WI38 (cell line): ENCODE results near the gene PIAS3.

ENCODE experiments used
- H3K4me3 ChIP-seq: 2 replicates; pipeline ENCODE4 v1.5.1; 2011; ENCODE audit warnings: low read depth, mild to moderate bottlenecking, control low read depth, low read length
- TF ChIP-seq, protein P1 (sequence below): IDR thresholded peaks from 2 replicates; pipeline ENCODE4 v1.5.1; 2012; ENCODE audit warnings: low read depth, mild to moderate bottlenecking, control low read depth, low read length

The PIAS3 gene

DNA sequence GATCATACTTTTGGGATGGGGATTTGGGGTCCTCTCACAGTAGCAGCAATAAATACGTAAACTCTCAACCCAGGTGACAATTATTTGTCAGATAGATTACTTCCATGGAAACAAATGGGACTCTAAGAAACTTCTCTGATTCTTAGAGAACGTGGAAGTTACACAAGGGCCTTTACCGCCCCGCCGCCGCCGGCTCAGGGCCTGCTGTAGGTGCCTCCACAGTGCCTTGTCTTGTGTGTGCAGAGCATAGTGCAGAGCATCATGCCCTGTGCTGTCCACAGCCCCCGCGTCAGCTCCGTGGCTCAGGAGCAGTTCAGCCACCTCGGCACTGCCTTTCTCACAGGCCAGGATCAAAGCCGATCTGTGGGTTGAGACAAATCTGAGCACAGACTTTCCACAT, 15.8 kb upstream of the PIAS3 start:
- TF ChIP-seq, protein P1, sequence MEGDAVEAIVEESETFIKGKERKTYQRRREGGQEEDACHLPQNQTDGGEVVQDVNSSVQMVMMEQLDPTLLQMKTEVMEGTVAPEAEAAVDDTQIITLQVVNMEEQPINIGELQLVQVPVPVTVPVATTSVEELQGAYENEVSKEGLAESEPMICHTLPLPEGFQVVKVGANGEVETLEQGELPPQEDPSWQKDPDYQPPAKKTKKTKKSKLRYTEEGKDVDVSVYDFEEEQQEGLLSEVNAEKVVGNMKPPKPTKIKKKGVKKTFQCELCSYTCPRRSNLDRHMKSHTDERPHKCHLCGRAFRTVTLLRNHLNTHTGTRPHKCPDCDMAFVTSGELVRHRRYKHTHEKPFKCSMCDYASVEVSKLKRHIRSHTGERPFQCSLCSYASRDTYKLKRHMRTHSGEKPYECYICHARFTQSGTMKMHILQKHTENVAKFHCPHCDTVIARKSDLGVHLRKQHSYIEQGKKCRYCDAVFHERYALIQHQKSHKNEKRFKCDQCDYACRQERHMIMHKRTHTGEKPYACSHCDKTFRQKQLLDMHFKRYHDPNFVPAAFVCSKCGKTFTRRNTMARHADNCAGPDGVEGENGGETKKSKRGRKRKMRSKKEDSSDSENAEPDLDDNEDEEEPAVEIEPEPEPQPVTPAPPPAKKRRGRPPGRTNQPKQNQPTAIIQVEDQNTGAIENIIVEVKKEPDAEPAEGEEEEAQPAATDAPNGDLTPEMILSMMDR, result no peak
- no peak overlapping the region for H3K4me3 ChIP-seq

DNA sequence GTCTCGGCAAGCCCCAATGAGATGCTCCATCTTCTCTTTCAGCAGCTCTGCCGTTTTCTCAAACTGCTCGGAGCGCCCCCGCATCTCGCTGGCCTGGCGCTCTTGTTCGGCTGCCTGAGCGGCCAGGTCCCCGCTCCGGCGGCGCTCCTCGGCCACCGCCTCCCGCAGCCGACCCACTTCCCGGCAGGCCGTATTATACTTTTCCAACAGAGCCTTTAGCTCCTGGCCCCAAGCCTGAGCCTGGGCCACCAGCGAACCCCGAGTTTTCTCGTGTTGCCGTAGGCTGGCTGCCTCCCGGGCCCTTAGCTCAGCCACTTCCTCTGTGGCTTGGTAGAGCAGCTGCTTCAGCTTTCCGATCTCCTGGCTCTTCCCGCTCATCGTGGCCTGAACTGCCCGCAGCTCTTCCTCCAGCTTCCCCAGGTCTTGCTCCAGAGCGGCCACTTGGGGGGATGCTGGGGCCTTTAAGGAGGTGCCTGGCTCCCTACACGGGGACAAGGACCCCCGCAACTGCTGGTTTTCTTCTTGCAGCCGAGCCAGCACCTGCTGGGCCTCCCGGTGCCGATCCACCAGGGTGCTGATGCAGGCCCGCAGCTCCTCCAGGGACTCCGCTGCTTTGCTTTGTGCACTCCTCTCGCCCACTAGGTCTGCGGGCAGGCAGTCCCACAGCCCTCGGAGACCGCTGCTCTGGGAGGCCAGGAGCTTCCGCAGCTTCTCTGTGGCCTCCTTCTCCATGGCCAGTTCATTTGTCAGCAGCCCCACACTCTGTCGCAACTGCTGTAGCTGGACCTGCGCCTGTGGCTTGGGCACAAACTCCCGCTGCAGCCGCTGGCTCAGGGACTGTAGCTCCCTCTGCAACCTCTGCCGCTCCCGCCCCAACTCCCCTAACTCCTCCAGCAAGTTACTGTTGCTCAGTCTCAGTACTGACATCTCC, 13.4 kb upstream of the PIAS3 start:
- H3K4me3 ChIP-seq, result peak overlapping the region; percentile 57

DNA sequence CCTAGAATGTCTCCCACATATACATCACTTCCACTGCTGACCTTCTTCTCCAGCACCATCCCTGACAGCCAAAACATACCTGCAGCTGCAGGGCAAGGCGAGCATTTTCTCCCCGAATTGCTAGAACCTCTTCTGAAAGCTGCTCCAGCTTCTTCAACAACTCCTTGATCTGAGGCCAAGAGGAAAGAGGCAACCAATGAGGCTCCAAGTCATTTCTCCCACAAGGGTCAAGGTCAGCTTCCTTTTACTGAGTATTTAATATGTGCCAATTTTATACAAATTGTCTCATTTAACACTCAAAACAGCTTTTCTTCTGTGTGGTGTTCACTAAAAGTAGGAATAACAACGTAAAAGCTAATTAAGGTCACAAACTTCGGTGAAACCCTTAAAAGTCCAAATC, 9.4 kb upstream of the PIAS3 start:
- TF ChIP-seq, protein P1, result no peak
- H3K4me3 ChIP-seq, result no peak overlapping the region

More for the DNA sequence above, 13.4 kb upstream of the PIAS3 start:
- TF ChIP-seq, protein P1, result no peak

DNA sequence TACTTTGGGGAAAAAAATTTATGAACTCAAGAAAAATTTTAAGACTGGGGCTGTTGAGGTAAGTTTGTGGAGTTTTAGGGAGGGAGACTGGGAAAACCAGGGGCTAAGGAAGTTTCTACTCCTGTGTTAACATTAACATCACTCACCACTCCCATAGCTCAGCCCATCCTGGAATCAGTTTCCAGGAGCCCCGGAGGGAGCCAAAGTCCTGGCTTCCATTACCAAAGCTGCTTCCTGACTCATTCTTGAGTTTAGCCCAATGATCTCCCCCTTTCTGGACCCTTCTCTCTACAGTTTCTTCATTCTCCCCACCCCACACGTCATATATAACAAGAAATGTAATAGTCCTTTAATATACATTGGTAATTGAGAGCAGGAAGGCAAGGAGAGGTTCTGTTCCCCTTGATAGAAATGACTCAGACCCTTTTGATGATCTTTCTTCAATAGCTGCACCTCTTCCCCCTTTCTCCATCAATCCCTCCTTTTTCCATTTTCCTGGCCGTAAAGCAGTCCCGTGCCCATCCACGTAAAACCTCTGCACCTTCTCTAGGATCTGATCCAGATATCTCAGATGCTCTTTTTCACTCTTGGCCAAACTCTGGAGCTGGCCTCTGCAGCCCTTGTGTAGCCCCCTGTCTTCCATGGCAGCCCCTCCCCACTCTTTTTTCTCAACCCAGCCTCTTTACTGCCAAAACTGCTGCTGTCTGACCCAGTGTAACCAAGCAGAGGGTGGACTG, 4.6 kb upstream of the PIAS3 start:
- TF ChIP-seq, protein P1, result no peak
- no peak overlapping the region for H3K4me3 ChIP-seq

DNA sequence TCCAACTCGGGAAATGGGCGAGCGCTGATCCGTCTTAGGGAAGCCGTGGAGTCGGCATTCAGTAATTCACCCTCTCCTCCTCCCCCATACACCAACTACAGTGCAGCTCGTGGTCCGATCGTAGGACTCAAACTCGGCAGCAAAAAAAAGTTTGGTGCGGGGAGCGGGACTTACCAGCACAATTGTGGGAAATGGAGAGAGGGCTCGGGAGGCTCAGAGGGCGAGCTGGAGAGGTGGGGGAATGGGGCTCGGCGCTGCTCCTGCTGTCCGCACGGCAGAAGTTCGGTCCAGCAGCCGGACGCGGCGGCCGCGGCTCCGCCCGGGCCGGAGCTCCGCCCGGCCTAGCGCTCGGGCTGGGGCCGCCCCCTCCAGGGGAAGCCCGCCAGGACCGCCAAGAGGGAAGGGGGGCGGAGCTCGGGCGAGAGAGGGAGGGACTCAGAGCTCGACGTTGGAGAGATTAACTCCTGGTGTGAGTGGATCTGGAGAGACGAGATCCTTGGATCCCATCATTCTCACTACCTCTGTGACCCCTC, 676 bp upstream of the PIAS3 start:
- TF ChIP-seq, protein P1, result no peak

DNA sequence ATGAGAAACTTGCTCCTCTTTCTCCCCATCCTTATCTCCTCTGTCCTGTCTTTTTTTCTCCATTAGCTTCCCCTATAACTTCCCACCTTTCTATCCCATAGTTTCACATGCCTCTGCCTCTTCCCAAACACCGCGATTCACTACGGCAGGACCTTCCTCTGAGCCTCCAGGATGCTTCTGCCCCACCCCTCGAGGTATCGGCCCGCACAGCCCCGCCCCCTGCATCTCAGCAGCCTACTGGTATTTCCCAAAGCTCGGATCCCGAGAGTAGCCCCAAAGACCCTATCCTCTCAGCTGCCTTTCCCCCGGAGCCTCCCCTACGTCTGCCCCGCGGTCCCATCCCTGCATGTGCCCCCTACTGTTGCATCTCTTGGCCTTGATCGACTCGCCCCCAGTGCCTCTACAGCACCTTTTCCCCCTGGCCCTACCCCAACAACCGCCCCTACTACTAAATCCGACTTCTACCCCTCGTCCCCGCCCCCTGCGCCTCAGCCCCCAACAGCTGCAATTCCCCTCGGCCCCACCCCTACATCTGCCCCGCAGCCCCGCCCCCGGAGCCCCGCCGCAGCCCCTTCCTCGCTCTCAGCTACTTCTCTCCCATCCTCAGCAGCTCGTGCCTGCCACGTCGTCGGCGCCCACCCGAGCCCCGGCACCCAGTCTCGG, 512 bp downstream of the PIAS3 start:
- TF ChIP-seq, protein P1, result no peak

More for the DNA sequence above, 676 bp upstream of the PIAS3 start:
- peak overlapping the region; percentile 95 for H3K4me3 ChIP-seq

More for the DNA sequence above, 512 bp downstream of the PIAS3 start:
- H3K4me3 ChIP-seq, result peak overlapping the region; percentile 95
